Measurements from ENCODE around the gene IFT122. TPM values are rescaled to one million over a fixed set of nuclear protein-coding genes. Genes with fewer than 3 reads are reported as not detected.

The IFT122 gene
- total RNA-seq, 1 donor from 2014 or later = 26.5 TPM

DNA sequence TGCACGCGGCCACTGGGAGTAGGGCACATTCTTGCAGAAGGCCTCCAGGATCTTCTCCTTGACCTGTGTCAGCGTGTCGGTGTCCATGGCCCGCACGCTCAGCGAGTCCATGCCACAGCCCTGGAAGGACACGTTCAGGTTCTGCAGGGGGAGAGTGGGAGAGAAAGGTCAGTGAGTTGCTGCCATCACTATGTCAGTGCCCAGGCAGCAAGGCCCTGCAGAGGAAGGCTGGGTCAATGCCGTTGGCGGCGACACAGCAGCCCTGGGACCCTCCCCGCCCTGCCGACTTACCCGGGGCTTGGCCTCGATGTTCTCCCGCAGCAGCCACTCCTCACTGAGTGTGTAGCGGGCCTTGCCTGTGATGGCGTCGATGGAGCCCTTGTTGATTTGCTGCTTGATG lies 122.8 kb downstream of the IFT122 start:
- TF ChIP-seq, protein P1, sequence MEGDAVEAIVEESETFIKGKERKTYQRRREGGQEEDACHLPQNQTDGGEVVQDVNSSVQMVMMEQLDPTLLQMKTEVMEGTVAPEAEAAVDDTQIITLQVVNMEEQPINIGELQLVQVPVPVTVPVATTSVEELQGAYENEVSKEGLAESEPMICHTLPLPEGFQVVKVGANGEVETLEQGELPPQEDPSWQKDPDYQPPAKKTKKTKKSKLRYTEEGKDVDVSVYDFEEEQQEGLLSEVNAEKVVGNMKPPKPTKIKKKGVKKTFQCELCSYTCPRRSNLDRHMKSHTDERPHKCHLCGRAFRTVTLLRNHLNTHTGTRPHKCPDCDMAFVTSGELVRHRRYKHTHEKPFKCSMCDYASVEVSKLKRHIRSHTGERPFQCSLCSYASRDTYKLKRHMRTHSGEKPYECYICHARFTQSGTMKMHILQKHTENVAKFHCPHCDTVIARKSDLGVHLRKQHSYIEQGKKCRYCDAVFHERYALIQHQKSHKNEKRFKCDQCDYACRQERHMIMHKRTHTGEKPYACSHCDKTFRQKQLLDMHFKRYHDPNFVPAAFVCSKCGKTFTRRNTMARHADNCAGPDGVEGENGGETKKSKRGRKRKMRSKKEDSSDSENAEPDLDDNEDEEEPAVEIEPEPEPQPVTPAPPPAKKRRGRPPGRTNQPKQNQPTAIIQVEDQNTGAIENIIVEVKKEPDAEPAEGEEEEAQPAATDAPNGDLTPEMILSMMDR (IDR thresholded peaks at IDR 0.05) = no peak
- H3K4me3 ChIP-seq = no peak overlapping the region
- H3K9me3 ChIP-seq = no peaks in the 10 kb centered on the region
- no peak overlapping the region for H3K27ac ChIP-seq
- peaks cover 71% of the 10 kb centered on the region for H3K4me1 ChIP-seq
- no peaks in the 10 kb centered on the region for H3K27me3 ChIP-seq
- DNase-seq (no peak), ATAC-seq (no peak)
- peaks cover 98% of the 10 kb centered on the region for H3K36me3 ChIP-seq
- intact Hi-C loops (cut with DNase I) = no loop called here

GRCh38 chr3:129563332-129563731 lies 123.3 kb downstream of the IFT122 start:
- ATAC-seq = no peak
- Histone ChIP-seq H3K27ac (no peak overlapping the region), H3K9me3 (no peaks in the 10 kb centered on the region), H3K4me1 (peaks cover 71% of the 10 kb centered on the region), H3K36me3 (peaks cover 98% of the 10 kb centered on the region), H3K4me3 (no peak overlapping the region), H3K27me3 (no peaks in the 10 kb centered on the region)
- TF ChIP-seq, protein P1 (IDR thresholded peaks at IDR 0.05) = no peak
- intact Hi-C loops (cut with DNase I) = no loop called here
- DNase-seq = no peak

DNA sequence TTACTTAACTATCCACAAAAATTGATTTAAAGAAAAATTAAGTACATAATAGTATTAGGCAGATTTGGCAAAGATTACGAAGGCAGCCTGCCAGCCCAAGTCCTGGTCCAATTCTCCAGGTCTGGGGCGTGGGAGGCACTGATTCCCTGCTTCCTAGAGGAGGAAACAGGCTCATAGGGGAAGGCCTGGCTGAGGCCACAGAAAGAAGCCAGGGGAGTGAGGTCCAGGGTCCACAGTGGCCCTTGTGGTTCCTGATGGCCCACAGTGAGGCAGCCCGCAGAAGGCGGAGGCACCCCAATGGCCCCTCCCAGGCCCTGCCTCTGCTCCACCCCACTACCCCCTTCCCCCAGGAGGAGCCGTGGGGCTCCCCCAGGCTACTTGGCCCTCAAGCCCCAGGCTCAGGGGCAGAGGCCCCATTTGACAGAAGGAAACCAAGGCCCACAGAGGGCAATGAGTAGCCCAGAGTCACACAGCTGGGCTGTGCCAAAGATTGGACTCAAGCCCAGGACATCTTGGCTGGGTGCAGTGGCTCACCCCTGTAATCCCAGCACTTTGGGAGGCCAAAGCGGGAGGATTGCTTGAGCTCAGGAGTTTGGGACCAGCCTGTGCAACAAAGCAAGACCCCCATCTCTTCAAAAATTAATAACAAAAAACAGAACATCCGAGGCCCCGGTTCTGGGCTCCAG lies 124.0 kb downstream of the IFT122 start:
- TF ChIP-seq, protein P1 (IDR thresholded peaks at IDR 0.05) = no peak
- Histone ChIP-seq H3K27me3 (no peaks in the 10 kb centered on the region), H3K4me1 (peaks cover 66% of the 10 kb centered on the region), H3K9me3 (no peaks in the 10 kb centered on the region), H3K4me3 (no peak overlapping the region), H3K27ac (peak overlapping the region; percentile 6), H3K36me3 (peaks cover 98% of the 10 kb centered on the region)
- ATAC-seq (no peak), DNase-seq (no peak)
- intact Hi-C loops (cut with DNase I) = no loop called here

DNA sequence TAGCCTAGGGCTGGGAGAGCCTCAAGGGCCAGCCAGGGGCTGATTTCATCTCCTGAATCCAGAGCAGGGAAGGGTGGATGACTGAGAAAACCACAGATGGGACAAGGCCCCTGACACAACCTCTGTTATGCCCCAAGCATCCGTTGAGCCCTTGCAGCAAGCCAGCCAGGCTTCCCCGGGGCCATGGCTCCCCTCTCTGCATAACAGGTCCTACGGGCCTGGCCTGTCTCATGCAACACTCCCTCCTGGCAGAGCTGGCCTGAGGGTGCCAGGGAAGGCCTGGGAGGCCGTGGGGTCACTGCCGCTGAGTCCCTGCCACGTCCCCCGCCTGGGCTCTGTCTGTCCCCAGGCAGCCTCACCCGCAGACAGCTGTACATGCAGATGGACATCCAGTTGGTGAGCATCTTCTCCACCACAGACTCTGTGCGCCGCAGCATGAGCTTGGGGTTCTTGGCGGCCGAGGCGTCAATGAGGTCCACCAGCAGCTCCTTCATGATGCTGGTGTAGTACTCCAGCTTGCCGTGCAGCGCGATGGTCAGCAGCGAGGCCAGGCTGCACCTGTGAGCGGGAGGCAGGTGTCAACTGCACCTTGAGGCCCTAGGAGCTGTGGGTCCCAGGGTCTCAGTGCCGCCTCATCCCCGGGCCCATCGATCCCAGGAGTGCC lies 125.1 kb downstream of the IFT122 start:
- ATAC-seq = peak; percentile 3
- H3K9me3 ChIP-seq = no peaks in the 10 kb centered on the region
- no peak overlapping the region for H3K4me3 ChIP-seq
- H3K36me3 ChIP-seq = peaks cover 98% of the 10 kb centered on the region
- no peaks in the 10 kb centered on the region for H3K27me3 ChIP-seq
- peaks cover 56% of the 10 kb centered on the region for H3K4me1 ChIP-seq
- intact Hi-C loops (cut with DNase I) = no loop called here
- peak overlapping the region; percentile 6 for H3K27ac ChIP-seq
- no peak for DNase-seq
- TF ChIP-seq, protein P1 (IDR thresholded peaks at IDR 0.05) = no peak

GRCh38 chr3:129565902-129566301 lies 125.9 kb downstream of the IFT122 start:
- peaks cover 100% of the 10 kb centered on the region for H3K36me3 ChIP-seq
- H3K4me3 ChIP-seq = no peak overlapping the region
- H3K4me1 ChIP-seq = peaks cover 48% of the 10 kb centered on the region
- TF ChIP-seq, protein P1 (IDR thresholded peaks at IDR 0.05) = no peak
- no peaks in the 10 kb centered on the region for H3K27me3 ChIP-seq
- intact Hi-C loops (cut with DNase I) = no loop called here
- ATAC-seq (no peak), DNase-seq (no peak)
- no peaks in the 10 kb centered on the region for H3K9me3 ChIP-seq
- H3K27ac ChIP-seq = no peak overlapping the region

Data from upper lobe of right lung (tissue), 1 donor.